Glutamatergic neuron (in vitro differentiated cells): ENCODE results near the gene RUBCNL. TPM values are rescaled to one million over a fixed set of nuclear protein-coding genes. Genes with fewer than 3 reads are reported as not detected.

ENCODE experiments used
- DNase-seq: peaks from one replicate; pipeline ENCODE4 v3.0.0; 2022
- H3K27ac Mint-ChIP-seq: one replicate; pipeline ENCODE4 v1.8.0; 2020; ENCODE audit warnings: mild to moderate bottlenecking, mixed read lengths, inconsistent platforms; ENCODE audit not compliant: unreplicated experiment
- H3K27me3 Mint-ChIP-seq: one replicate; pipeline ENCODE4 v1.8.0; 2020; ENCODE audit warnings: mild to moderate bottlenecking, moderate library complexity, mixed read lengths, inconsistent platforms; ENCODE audit not compliant: unreplicated experiment
- H3K36me3 Mint-ChIP-seq: one replicate; pipeline ENCODE4 v1.8.0; 2020; ENCODE audit warnings: mild to moderate bottlenecking, mixed read lengths, inconsistent platforms; ENCODE audit not compliant: unreplicated experiment
- H3K4me1 Mint-ChIP-seq: one replicate; pipeline ENCODE4 v1.8.0; 2020; ENCODE audit warnings: mild to moderate bottlenecking, low read depth, mixed read lengths, inconsistent platforms; ENCODE audit not compliant: unreplicated experiment
- H3K4me3 Mint-ChIP-seq: one replicate; pipeline ENCODE4 v1.8.0; 2020; ENCODE audit warnings: mild to moderate bottlenecking, mixed read lengths, inconsistent platforms; ENCODE audit not compliant: unreplicated experiment
- H3K9me3 Mint-ChIP-seq: one replicate; pipeline ENCODE4 v1.8.0; 2020; ENCODE audit warnings: mild to moderate bottlenecking, moderate library complexity, mixed read lengths, inconsistent platforms; ENCODE audit not compliant: unreplicated experiment
- CTCF ChIP-seq: fragments of 200-600 bp; sonication (generic); IDR thresholded peaks from one replicate; pipeline ENCODE4 v1.5.0; 2021; ENCODE audit not compliant: partially characterized antibody, unreplicated experiment
- total RNA-seq: library from RNA; stranded (reverse); fragmentation: NEBNext Ultra II Directional; extraction: Animal tissue kit (Norgen Biotek cat#: 25700); gene quantifications from one replicate; pipeline ENCODE4 v1.2.1, GENCODE V29; 2021; ENCODE audit not compliant: unreplicated experiment

The RUBCNL gene
- total RNA-seq, 1 donor from 2014 or later: 1.9 TPM

DNA sequence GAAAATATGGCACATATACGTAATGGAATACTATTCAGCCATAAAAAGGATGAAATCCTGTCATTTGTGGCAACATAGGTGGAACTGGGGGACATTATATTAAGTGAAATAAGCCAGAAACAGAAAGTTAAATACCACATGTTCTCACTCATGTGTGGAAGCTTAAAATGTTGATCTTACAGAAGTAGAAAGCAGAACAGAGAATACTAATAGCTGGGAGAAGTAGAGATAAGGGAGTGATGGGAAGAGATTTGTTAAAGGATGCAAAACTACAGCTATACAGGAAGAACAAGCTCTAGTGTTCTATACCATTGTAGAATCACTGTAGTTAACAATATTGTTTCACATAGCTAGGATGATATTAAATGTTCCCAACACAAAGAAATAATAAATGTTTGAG is 68.1 kb downstream of the RUBCNL start:
- H3K9me3 Mint-ChIP-seq: peaks cover 5% of the 10 kb centered on the region
- H3K27ac Mint-ChIP-seq: no peak overlapping the region
- peaks cover 5% of the 10 kb centered on the region for H3K36me3 Mint-ChIP-seq
- no peak for TF ChIP-seq CTCF
- peaks cover 4% of the 10 kb centered on the region for H3K27me3 Mint-ChIP-seq
- no peaks in the 10 kb centered on the region for H3K4me1 Mint-ChIP-seq
- no peak for DNase-seq
- no peak overlapping the region for H3K4me3 Mint-ChIP-seq

- no peak for TF ChIP-seq CTCF
- DNase-seq: no peak
- peaks cover 4% of the 10 kb centered on the region for H3K27me3 Mint-ChIP-seq
- H3K36me3 Mint-ChIP-seq: peaks cover 5% of the 10 kb centered on the region
- no peak overlapping the region for H3K4me3 Mint-ChIP-seq
- H3K9me3 Mint-ChIP-seq: peaks cover 5% of the 10 kb centered on the region
- H3K4me1 Mint-ChIP-seq: no peaks in the 10 kb centered on the region
- H3K27ac Mint-ChIP-seq: no peak overlapping the region
These were observed 69.9 kb downstream of the RUBCNL start for GRCh38 chr13:46317120-46317519.

DNA sequence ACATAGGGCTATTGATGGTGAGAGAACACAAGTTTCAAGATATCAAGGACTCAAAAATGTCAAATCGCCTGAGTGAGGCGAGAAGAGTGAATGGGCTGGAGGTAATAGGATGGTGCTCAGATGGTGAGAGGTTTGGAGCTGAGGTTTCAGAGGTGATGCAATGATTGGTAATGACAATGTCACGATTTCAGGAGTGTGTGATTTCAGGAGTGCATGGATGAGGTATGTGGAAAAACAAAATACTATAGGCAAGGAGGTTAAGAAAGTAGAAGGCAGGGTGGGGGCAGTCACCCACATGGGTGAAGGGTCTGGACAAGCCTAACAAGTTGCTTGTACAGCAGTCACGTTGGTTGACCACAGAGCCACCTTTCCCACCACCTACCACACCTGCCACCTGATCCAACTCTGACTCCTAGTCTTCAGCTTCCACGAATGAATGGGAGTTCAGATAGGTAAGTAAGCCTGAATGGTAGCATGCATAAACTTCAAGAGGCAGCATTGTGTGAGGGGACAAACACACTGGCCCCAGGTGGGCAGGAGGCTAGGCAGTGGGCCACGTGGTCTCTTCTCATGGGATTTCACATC is 71.5 kb downstream of the RUBCNL start:
- peaks cover 8% of the 10 kb centered on the region for H3K36me3 Mint-ChIP-seq
- no peaks in the 10 kb centered on the region for H3K4me1 Mint-ChIP-seq
- H3K9me3 Mint-ChIP-seq: peaks cover 5% of the 10 kb centered on the region
- no peak for TF ChIP-seq CTCF
- no peak overlapping the region for H3K4me3 Mint-ChIP-seq
- no peak for DNase-seq
- H3K27ac Mint-ChIP-seq: peak overlapping the region; percentile 23
- H3K27me3 Mint-ChIP-seq: peaks cover 4% of the 10 kb centered on the region

DNA sequence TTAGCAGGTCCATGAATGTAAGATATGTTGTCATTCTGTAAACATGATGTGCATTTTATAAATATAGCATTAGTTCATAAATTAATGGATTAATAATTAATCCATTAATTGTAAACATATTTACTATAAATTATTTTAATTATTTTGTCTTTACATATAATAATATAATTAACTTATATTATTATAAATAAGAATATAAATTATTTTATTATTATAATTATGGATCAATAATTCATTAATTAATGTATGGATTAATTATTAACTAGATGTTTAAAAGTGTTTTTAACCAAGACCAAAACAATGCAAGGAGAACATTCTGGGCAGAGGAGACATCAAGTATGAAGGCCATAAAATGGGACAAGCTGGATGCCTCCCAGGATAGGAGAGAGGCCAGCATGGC is 72.0 kb downstream of the RUBCNL start:
- DNase-seq: no peak
- Mint-ChIP-seq H3K4me3 (peak overlapping the region; percentile 55), H3K4me1 (no peaks in the 10 kb centered on the region)

More for the DNA sequence above, 72.0 kb downstream of the RUBCNL start:
- H3K9me3 Mint-ChIP-seq: peaks cover 5% of the 10 kb centered on the region
- peaks cover 8% of the 10 kb centered on the region for H3K36me3 Mint-ChIP-seq
- H3K27ac Mint-ChIP-seq: no peak overlapping the region
- no peak for TF ChIP-seq CTCF
- peaks cover 4% of the 10 kb centered on the region for H3K27me3 Mint-ChIP-seq
